GM21367 (cell line): ENCODE results near the gene RILPL2.
"Not testable (repeated sequence)": the region's sequence is repeated elsewhere in the genome, so short reads cannot be mapped to it uniquely, and the experiment has no call there.

Source experiments
- ATAC-seq: cut with Tn5 transposase; IDR thresholded peaks from one replicate; pipeline ENCODE4 v1.9.1; 2021; ENCODE audit not compliant: unreplicated experiment

The RILPL2 gene

DNA sequence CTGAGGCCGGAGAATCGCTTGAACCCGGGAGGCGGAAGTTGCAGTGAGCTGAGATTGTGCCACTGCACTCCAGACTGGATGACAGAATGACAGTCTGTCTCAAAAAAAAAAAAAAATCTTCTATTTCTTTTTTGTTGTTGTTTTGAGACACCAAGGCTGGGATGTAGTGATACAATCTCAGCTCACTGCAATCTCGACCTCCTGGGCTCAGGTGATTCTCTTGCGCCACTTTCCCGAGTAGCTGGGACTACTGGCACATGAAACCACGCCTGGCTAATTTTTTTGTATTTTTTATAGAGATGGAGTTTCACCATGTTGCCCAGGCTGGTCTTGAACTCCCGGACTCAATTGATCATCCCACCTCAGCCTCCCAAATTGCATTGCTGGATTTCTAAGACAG is 14.2 kb upstream of the RILPL2 start:
- ATAC-seq: no peak

DNA sequence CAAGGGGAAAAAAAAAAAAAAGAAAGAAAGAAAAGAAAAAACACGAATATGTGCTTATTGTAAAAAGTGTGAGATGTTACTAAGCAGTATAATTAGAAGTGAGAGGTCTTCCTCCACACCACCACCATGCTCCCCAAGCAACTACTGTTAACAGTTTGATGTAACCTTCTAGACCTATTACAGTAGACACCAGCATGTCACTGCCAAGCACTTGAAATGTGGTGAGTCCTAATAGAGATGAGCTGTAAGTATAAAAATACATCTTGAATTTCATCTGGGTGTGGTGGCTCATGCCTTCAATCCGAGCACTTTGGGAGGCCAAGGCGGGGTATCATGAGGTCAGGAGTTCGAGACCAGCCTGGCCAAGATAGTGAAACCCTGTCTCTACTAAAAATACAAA is 13.4 kb upstream of the RILPL2 start:
- ATAC-seq: no peak

DNA sequence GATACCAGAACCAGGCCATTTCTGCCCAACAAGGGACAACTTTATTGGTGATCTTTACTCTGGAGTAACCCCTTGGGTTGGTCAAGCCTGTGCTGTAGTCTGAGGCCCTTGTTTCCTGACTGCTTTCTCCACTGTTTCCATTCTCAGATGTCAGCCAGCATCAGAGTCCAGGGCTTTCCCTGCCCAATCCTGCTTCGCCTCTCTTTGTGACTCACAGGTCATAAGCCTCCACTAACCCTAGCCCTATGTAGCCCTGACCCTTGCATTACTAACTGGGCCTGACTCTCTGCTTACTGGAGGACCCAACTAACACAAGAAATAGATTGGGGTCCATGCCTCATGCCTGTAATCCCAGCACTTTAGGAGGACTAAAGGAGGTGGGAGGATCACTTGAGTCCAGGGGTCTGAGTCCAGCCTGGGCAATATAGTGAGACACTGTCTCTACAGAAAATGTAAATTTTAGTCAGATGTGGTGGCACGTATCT is 12.8 kb upstream of the RILPL2 start:
- ATAC-seq: no peak

DNA sequence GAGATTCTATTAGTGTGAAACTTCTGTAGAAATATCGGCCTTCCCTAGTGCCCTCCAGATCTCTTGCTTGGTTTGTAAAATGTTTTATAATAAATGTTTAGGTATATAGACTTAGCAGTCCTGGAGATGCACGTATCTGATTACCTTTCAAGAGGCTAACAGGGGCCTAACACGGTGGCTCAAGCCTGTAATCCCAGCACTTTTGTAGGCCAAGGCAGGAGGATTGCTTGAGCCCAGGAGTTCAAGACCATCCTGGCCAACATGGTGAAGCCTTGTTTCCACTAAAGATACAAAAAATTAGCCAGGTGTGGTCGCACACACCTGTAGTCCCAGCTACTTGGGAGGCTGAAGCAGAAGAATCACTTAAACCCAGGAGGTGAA is 9.8 kb upstream of the RILPL2 start:
- ATAC-seq: no peak

DNA sequence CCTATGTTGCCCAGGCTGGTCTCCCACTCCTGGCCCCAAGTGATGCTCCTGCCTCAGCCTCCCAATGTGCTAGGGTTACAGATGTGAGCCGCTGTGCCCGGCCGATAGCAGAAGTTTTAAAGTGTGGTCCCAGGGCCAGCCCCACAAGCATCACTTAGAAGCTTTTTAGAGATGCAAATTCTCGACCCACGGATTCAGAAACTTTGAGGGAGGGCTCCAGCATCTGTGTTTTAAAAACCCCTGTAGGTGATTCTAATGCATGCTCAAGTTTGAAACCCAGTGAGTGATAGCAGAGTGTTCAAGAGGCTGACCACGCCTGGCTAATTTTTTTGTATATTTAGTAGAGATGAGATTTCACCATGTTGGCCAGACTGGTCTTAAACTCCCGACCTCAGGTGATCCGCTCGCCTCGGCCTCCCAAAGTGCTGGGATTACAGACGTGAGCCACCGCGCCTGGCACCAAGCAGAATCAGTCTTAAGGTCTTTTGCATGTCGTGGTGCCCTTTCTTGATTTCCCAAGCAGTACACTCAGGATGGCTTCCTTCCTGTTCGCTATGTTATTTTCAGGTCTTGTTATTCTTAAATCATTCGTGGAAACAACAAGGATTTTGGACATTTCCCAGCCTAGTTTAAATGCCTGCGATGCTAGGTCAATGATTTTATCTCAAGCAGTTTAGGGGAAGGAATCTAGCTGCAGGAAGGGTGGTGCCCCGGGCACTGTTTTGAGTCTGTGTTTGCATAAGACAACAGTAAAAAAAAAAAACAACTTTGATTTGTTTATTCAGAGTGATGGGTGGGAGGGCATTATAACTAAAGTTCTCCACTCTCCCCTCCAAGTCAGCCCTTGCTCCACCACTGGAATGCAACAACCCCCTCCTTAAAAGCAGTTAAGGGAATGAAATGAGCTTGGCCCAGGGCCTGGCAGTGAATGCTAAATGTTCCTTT is 9.2 kb upstream of the RILPL2 start:
- no peak for ATAC-seq

DNA sequence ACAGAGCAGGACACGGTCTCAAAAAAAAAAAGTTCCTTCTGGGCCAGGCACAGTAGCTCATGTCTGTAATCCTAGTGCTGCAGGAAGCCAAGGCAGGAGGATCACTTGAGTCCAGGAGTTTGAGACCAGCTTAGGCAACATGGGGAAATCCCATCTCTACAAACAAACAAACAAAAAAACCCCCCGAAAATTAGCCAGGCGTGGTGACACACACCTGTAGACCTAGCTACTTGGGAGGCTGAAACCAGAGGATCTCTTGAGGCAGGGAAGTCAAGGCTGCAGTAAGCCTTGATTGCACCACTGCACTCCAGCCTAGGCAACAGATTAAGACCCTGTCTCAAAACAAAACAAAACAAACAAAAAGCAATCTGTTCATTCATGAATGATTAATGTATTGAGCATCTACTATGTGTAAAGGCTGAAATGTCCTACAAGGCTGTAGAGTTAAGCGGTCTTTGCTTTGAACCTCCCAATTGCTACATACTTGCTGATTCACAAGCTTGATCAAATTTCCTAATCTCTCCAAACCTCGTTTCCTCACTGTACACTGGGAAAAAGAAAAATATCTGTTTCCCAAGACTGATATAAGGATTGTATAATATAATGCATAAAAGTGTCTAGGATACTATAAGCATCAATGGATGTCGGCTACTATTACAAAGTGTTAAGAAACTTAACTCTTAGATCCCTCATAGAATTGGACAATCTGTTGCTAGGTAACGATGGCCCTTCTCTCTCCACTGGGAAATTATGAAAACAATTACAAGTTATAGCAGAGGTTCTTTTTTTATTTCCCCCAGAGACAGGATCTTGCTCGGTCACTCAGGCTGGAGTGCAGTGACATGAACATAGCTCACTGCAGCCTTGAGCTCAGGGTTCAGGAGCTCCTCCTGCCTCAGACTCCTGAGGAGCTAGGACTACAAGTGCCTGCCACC is 7.9 kb upstream of the RILPL2 start:
- ATAC-seq: no peak

DNA sequence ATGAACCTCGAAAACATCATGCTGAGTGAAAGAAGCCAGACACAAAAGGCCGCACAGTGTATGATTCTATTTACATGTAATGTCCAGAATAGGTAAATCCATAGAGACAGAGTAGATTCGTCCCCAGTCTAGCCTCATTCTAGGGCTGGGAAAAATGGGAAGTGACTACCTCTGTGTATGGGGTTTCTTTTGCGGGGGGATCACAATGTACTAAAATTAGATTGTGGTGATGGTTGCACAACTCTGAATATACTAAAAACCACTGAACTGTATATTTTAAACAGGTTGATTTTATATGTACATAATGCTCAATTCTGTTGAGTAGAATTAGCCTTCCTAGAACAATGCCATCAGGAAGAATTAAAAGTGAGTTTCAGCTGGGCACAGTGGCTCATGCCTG is 6.3 kb upstream of the RILPL2 start:
- ATAC-seq: no peak

DNA sequence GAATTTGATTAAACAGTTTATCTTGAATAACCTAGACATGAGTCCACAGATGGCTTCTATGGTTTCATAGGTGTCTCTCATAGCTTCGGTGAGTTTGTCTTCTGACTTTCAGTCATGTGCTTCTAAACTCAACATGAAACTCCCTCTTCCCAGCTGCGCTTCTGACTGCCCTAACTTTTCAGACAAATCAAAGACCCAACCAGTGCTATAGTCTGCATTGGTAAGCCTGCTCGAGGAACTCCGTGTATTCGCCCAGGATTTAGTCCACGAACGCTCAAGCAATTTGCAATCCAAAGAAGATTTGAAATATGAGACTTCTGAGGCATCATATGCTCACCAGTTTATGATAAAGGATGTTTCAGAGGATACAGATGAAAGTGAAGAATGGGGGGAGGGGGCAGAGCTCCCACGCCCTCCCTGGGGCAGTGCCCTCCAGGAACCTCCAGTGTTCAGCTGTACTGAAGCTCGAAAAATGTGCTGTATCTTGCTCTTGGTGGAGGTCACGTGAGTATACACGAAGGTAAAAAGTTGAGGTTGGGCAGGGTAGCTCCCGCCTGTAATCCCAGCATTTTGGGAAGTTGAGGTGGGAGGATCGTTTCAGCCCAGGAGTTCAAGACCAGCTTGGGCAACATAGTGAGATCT is 5.2 kb upstream of the RILPL2 start:
- peak; percentile 46 for ATAC-seq

DNA sequence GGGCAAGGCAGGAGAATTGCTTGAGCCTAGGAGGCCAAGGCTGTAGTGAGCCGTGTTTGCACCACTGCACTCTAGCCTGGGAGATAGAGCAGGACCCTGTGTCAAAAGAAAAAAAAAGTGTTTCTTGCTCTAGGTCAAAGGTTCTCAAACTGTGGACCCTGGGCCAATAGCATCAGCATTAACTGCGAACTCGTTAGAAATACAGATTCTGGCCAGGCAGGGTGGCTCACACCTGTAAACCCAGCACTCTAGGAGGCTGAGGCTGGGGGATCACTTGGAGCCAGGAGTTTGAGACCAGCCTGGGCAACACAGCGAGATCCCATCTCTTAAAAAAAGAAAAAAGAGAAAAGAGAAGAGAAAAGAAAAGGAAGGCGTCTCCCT is 858 bp downstream of the RILPL2 start:
- ATAC-seq: no peak

DNA sequence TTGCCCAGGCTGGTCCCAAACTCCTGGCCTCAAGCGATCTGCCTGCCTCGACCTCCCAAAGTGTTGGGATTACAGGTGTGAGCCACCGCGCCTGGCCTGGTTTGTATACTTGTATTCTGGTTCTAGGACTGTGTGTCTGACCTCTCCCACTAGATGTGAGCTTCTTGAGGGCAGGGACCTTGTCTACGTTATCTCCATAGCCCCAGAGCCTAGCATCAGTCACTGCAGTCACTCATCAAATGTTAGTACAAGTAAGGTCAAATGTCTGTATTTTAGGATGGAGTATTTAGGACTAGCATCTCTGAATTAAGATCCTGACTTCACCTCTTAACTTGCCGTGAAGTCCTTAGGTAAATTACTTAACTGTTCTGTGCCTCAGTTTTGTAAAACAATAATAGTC is 2.9 kb downstream of the RILPL2 start:
- no peak for ATAC-seq

DNA sequence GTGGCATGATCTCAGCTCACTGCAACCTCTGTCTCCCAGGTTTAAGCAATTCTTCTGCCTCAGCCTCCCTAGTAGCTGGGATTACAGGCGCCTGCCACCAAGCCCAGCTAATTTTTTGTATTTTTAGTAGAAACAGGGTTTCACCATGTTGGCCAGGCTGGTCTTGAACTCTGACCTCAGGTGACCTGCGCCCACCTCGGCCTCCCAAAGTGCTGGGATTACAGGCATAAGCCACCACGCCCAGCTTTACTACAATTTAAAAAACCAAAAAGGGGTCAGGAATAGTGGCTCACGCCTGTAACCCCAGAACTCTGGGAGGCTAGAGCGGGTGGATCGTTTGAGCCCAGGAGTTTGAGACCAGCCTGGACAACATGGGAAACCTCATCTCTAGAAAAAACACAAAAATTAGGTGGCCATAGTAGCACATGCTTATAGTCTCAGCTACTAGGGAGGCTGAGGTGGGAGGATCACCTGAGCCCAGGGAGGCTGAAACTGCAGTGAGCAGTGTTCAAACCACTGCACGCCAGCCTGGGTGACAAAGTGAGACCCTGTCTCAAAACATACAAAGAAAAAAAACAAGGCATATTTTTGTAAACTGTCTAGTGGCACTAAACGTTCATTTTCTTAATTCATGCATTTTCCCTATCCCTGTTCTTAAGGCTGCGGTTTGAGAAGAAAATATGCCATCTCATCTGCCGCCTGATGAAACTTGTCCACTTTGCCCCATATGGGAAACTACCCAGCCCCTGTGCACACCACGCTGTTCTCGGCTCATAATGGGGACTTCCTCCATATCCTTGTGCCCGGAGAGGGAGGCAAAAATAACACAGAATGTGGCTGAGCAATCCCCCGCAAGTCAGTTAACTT is 4.3 kb downstream of the RILPL2 start:
- not testable (repeated sequence) for ATAC-seq

DNA sequence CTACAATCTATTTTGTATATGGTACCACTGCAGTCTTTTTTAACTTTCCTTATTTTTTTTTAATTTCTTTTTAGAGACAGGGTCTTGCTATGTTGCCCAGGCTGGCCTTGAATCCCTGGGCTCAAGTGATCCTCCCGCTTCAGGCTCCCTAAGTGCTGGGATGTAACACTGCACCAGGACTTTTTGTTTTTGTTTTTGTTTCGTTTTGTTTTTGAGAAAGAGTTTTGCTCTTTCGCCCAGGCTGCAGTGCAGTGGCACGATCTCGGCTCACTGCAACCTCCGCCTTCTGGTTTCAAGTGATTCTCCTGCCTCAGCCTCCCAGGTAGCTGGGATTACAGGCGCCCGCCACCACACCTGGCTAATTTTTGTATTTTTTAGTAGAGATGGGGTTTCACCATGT is 7.4 kb downstream of the RILPL2 start:
- not testable (repeated sequence) for ATAC-seq

DNA sequence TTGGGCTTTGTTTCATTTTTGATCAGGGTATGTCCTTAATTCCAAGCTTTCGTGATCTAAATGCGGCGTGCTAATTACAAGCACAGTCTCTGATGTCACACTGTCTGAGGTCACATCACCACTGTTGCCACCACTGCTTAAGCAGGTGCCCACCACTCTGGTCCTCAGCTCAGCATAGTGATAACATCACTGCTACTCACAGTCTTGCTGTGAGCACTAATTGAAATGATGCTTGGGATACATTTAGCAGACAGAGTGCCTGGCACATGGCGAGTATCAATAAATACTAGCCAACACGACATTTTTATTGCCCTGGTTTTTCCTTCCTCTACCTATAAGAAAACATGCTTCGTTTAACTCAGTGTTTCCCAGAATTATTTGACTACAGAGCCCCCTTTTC is 7.9 kb downstream of the RILPL2 start:
- ATAC-seq: no peak

DNA sequence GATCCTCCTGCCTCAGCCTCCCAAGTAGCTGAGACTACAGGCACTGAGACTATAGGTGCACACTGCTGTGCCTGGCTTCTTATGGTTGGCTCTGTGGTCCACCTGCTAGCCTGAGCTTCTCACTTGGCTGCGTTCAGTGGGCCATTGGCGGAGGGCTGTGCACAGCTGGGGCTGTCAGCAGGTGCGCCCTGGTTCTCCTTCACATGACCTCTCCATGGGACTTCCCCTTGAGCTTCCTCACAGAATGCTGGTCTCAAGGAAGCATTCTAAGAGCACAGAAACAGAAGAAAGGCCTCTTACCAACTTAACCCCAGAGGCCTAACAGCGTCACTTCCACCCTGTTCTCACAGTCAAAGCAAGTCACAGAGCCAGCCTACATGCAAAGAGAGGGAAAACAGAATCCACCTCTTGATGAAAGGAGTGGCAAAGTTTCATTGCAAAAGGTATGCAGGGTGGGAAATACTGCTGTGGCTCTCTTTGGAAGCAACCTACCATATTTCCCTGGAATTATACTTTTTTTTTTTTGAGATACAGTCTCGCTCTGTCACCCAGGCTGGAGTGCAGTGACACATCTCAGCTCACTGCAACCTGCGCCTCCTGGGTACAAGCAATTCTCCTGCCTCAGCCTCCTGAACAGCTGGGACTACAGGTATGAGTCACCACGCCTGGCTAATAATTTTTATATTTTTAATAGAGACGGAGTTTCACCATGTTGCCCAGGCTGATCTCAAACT is 9.3 kb downstream of the RILPL2 start:
- ATAC-seq: peak; percentile 89

DNA sequence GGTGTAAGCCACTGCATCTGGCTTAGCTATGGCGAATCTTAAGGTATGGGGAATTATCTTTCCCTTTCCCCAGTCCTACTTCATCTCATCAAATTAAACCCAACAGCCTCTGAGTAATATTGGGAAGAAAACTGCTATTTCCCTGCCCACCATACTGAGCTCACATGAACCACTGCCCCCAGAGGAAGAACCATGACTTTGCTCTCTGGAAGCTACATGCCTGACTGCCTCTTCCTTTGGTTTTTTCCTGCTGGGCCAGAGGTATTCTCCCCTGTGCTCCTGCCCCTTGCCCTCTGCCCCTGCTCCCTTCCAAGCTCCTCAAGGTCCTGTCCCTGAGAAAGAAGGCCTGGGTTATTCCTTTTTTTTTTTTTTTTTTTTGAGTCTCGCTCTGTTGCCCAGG is 15.2 kb downstream of the RILPL2 start:
- ATAC-seq: no peak

DNA sequence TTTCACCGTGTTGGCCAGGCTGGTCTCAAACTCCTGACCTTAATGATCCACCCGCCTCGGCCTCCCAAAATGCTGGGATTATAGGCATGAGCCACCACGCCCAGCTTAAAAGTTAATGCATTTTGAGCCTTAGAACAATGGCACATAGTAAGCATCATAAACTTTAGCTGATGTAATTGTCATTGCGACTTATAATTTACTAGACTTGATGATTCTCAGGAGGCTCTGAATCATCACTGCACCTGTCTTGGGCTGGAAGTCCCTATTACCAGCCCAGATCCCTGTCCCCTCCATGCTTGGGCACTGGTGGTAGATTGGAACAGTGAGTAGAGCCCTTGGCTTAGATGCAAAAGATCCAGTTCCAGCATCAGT is 26.5 kb downstream of the RILPL2 start:
- no peak for ATAC-seq

DNA sequence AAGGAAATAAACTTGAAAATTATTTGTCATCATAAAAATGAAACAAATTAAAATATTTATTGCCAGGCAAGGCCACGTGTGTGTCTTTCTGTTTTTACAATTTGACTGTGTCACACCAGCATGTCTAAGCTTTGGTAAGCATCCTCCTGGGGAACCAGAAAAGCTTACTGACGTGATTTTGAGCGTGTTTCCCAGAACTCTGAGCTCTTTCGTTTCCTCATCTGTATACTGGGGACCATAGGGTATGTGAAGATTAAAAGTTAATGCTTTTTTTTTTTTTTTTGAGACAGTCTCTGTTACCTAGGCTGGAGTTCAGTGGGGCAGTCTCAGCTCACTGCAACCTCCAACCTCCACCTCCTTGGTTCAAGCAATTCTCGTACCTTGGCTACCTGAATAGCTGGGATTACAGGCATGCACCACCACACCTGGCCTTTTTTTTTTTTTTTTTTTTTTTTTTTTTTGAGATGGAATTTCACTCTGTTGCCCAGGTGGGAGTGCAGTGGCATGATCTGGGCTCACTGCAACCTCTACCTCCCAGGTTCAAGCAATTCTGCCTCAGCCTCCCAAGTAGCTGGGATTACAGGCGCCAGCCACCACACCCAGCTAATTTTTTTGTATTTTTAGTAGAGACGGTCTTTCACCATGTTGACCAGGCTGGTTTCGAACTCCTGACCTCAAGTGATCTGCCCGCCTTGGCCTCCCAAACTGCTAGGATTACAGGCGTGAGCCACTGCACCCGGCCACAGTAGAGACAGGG is 27.0 kb downstream of the RILPL2 start:
- not testable (repeated sequence) for ATAC-seq

DNA sequence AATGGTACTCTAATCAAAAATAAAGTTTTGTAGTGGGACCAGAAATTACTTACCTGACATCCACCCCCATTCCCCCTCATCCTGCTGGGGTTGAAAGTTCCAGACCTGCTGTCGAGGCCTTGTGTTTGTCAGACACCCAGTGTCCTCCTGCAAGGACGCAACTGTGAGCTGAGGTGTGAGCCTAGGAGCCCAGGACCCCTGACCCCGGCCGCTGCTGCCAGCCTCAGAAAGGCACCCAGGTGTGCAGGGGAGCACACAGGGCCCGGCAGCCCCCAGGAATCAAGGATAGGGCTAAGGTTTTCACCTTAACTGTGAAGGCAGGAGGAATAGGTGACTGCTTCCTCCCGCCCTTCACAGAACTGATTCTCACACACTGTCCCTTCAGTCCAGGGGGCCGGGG is 27.9 kb downstream of the RILPL2 start:
- not testable (repeated sequence) for ATAC-seq

DNA sequence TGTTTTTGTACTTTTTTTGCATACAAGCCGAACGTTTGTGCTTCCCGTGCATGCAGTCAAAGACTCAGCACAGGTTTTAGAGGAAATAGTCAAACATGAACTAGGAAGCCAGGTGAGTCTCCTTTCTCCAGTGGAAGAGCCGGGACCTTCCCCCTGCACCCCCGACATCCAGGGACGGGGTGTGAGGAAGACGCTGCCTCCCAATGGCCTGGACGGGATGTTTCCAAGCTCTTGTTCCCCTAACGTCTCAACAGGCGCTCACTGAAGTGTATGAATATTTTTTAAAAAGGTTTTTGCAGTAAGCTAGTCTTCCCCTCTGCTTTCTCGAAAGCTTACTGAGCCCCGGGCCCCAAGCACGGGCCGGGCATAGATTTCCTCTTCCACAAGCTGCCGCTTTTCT is 28.6 kb downstream of the RILPL2 start:
- ATAC-seq: not testable (repeated sequence)
